ENCODE data around the gene OLFML2B.

- no peak for TF ChIP-seq CTCF (IDR thresholded peaks at IDR 0.05)
- TF ChIP-seq POLR2A (IDR thresholded peaks at IDR 0.05): no peak
Observed at GRCh38 chr1:162004441-162004950, 19.2 kb downstream of the OLFML2B start.

Data from Peyer's patch (tissue), 4 donors.